HEK293 (cell line): ENCODE measurements around the gene TMEM212.

ENCODE experiments used
- GLI4 ChIP-seq: fragments of 450-650 bp; formaldehyde crosslinking; IDR thresholded peaks from 2 replicates; pipeline ENCODE4 v1.5.1; 2016; ENCODE audit warnings: missing biosample characterization, missing genetic modification characterization
- ZBTB7A ChIP-seq: fragments of 450-650 bp; formaldehyde crosslinking; IDR thresholded peaks from 2 replicates; pipeline ENCODE4 v1.5.1; 2016; ENCODE audit warnings: low read depth, missing biosample characterization, missing genetic modification characterization
- ZNF24 ChIP-seq: fragments of 450-650 bp; formaldehyde crosslinking; IDR thresholded peaks from 2 replicates; pipeline ENCODE4 v1.5.1; 2016; ENCODE audit warnings: missing biosample characterization, missing genetic modification characterization
- TF ChIP-seq, protein P1 (sequence below): IDR thresholded peaks from 2 replicates; pipeline ENCODE4 v1.6.1; 2011; ENCODE audit warnings: mild to moderate bottlenecking, low read depth, low read length, borderline replicate concordance
- TF ChIP-seq, protein P2 (sequence below): fragments of 450-650 bp; formaldehyde crosslinking; IDR thresholded peaks from 2 replicates; pipeline ENCODE4 v1.5.1; 2016; ENCODE audit warnings: missing biosample characterization, missing genetic modification characterization

DNA sequence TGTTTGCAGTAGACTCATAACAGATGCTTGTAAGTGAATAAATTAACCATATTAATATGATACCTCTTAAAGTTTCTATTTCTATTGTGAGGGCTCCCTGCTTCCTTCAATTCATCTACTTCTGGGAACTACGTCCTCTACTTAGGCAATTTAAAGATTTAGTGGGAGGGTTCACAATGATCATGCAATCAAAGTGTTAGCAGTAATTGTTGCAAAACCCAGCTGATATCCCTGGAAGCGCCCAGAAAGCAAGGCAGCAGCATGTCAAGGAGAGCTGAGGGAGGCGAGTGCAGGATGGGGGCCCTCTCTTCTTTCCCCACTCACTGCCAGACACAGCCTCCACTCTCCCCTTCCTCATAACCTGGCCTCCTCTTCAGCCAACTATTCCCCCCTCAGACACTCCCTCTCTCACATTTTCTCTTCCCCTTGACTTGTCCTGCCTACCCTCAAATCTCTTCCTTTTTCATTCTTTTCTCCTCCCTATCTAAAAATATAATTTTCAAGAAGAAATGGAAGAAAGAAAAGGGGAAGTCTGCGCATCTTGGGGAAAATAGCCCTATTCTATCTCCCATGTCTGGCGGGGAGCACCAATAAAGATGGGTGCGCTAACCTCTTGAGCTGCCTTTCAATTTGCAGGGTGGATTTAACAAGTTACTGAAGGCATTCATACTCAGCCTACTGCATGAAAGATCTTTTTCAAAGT, 6.6 kb downstream of the TMEM212 start:
- TF ChIP-seq, protein P1, sequence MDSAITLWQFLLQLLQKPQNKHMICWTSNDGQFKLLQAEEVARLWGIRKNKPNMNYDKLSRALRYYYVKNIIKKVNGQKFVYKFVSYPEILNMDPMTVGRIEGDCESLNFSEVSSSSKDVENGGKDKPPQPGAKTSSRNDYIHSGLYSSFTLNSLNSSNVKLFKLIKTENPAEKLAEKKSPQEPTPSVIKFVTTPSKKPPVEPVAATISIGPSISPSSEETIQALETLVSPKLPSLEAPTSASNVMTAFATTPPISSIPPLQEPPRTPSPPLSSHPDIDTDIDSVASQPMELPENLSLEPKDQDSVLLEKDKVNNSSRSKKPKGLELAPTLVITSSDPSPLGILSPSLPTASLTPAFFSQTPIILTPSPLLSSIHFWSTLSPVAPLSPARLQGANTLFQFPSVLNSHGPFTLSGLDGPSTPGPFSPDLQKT, result no peak
- TF ChIP-seq, protein P2, sequence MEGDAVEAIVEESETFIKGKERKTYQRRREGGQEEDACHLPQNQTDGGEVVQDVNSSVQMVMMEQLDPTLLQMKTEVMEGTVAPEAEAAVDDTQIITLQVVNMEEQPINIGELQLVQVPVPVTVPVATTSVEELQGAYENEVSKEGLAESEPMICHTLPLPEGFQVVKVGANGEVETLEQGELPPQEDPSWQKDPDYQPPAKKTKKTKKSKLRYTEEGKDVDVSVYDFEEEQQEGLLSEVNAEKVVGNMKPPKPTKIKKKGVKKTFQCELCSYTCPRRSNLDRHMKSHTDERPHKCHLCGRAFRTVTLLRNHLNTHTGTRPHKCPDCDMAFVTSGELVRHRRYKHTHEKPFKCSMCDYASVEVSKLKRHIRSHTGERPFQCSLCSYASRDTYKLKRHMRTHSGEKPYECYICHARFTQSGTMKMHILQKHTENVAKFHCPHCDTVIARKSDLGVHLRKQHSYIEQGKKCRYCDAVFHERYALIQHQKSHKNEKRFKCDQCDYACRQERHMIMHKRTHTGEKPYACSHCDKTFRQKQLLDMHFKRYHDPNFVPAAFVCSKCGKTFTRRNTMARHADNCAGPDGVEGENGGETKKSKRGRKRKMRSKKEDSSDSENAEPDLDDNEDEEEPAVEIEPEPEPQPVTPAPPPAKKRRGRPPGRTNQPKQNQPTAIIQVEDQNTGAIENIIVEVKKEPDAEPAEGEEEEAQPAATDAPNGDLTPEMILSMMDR (tag by site-specific recombination), result no peak
- TF ChIP-seq ZBTB7A (no peak), ZNF24 (tag by site-specific recombination) (no peak), GLI4 (no peak)
